B cell (primary cell): ENCODE results near the gene LGI2. TPM values are rescaled to one million over a fixed set of nuclear protein-coding genes. Genes with fewer than 3 reads are reported as not detected.

Source experiments
- ATAC-seq: fragments of 200-7000 bp; cut with Tn5 transposase; one replicate; pipeline ENCODE4 v1.10.0; 2021; ENCODE audit warnings: low read depth, mild to moderate bottlenecking, moderate number of reproducible peaks, moderate library complexity
- CTCF ChIA-PET: fragments of 350-600 bp; sonication (Branson Sonifier 250); formaldehyde crosslinking; loops from one replicate; lab custom pipeline; 2021; ENCODE audit warnings: antibody characterized with exemption, inconsistent platforms; lab: Charles Lee
- POLR2A ChIA-PET: fragments of 350-600 bp; sonication (Branson Sonifier 250); formaldehyde crosslinking; loops from one replicate; lab custom pipeline; 2021; ENCODE audit warnings: antibody characterized with exemption; lab: Charles Lee
- DNase-seq: peaks from one replicate; pipeline ENCODE4 v3.0.0; 2013
- H2AFZ ChIP-seq: 2 replicates; pipeline ENCODE4 v1.6.1; 2012; ENCODE audit warnings: mild to moderate bottlenecking, low read depth, low read length; ENCODE audit not compliant: insufficient read depth, poor library complexity, severe bottlenecking
- H3K27ac ChIP-seq, 2 donors: 1 replicate in 1 of 2; 2 replicates in 1 of 2; pipeline ENCODE4 v1.5.1; 2012 to 2013; ENCODE audit warnings: low read length in 2 of 2, mild to moderate bottlenecking in 2 of 2, moderate library complexity in 1 of 2
- H3K27me3 ChIP-seq, 4 experiments: fragments of 200-600 bp in 1 of 4; sonication (generic) in 1 of 4; replicated peaks in 1 of 4; 1 replicate in 2 of 4; 2 replicates in 2 of 4; pipeline versions ENCODE4 v1.6.1 to v1.7.0; 2013 to 2016; ENCODE audit warnings: low read length in 3 of 4, mild to moderate bottlenecking in 2 of 4, mixed read lengths in 1 of 4, moderate library complexity in 1 of 4; ENCODE audit not compliant: insufficient read depth in 4 of 4, control insufficient read depth in 3 of 4; ENCODE audit errors: control extremely low read depth in 1 of 4
- H3K36me3 ChIP-seq, 2 experiments: replicated peaks in 1 of 2; 1 replicate in 1 of 2; 2 replicates in 1 of 2; pipeline versions ENCODE4 v1.6.1 to v1.7.1; 2013; ENCODE audit warnings: low read length in 1 of 2; ENCODE audit not compliant: insufficient read depth in 2 of 2, control insufficient read depth in 1 of 2; ENCODE audit errors: control extremely low read depth in 1 of 2, extremely low read depth in 1 of 2
- H3K4me1 ChIP-seq, 2 donors: fragments of 200-600 bp in 1 of 2; sonication (generic) in 1 of 2; 1 replicate in 1 of 2; 2 replicates in 1 of 2; pipeline versions ENCODE4 v1.5.1 to v1.6.1; 2013 to 2017; ENCODE audit warnings: low read length in 2 of 2; ENCODE audit not compliant: control insufficient read depth in 2 of 2, insufficient read depth in 2 of 2
- H3K4me2 ChIP-seq: replicated peaks from 2 replicates; pipeline ENCODE3; 2012; ENCODE audit warnings: mild to moderate bottlenecking, low read depth, low read length; ENCODE audit not compliant: poor library complexity, severe bottlenecking
- H3K4me3 ChIP-seq, 5 experiments: fragments of 200-600 bp in 1 of 5; sonication (generic) in 1 of 5; 1 replicate in 3 of 5; 2 replicates in 2 of 5; pipeline versions ENCODE4 v1.5.1 to v1.7.0; 2011 to 2016; ENCODE audit warnings: low read length in 4 of 5, mild to moderate bottlenecking in 4 of 5, low read depth in 2 of 5, control low read depth in 1 of 5, moderate library complexity in 1 of 5; ENCODE audit not compliant: insufficient read depth in 1 of 5; ENCODE audit errors: control extremely low read depth in 1 of 5, extremely low read depth in 1 of 5
- H3K79me2 ChIP-seq: fragments of 200-600 bp; sonication (generic); one replicate; pipeline ENCODE4 v1.6.0; 2016; ENCODE audit warnings: low read length; ENCODE audit not compliant: control insufficient read depth, insufficient read depth
- H3K9ac ChIP-seq: fragments of 200-600 bp; sonication (generic); 2 replicates; pipeline ENCODE4 v1.6.1; 2017; ENCODE audit warnings: mild to moderate bottlenecking, low read length, moderate library complexity
- H3K9me3 ChIP-seq, 3 donors: one replicate each; pipeline versions ENCODE4 v1.6.1 to v1.7.1; 2013; ENCODE audit warnings: low read length in 2 of 3; ENCODE audit not compliant: control insufficient read depth in 2 of 3, insufficient read depth in 1 of 3; ENCODE audit errors: control extremely low read depth in 1 of 3
- H4K20me1 ChIP-seq: 2 replicates; pipeline ENCODE4 v1.6.0; 2012; ENCODE audit warnings: mild to moderate bottlenecking, low read length; ENCODE audit not compliant: insufficient read depth, control insufficient read depth, poor library complexity, severe bottlenecking
- H3K27ac Mint-ChIP-seq: one replicate; pipeline ENCODE4 v1.8.0; 2021; ENCODE audit warnings: mixed read lengths
- H3K27me3 Mint-ChIP-seq: one replicate; pipeline ENCODE4 v1.8.0; 2021; ENCODE audit warnings: mixed read lengths
- H3K4me1 Mint-ChIP-seq: one replicate; pipeline ENCODE4 v1.8.0; 2021; ENCODE audit warnings: mixed read lengths
- H3K4me3 Mint-ChIP-seq: one replicate; pipeline ENCODE4 v1.8.0; 2021; ENCODE audit warnings: mixed read lengths
- H3K9me3 Mint-ChIP-seq: one replicate; pipeline ENCODE4 v1.8.0; 2022; ENCODE audit warnings: mixed read lengths; ENCODE audit not compliant: insufficient read depth
- CTCF ChIP-seq: fragments of 200-600 bp; IDR thresholded peaks from one replicate; pipeline ENCODE4 v1.8.0; 2022; ENCODE audit warnings: antibody characterized with exemption, mild to moderate bottlenecking
- EZH2 ChIP-seq: IDR thresholded peaks from 2 replicates; pipeline ENCODE4 v1.6.1; 2012; ENCODE audit warnings: borderline replicate concordance, low read depth, mild to moderate bottlenecking, moderate library complexity, low read length; ENCODE audit not compliant: insufficient read depth, poor library complexity, severe bottlenecking
- WGBS: methylation state at CpG from one replicate; pipeline ENCODE4 v1.1.5; 2013; ENCODE audit warnings: missing lambda C conversion rate; ENCODE audit not compliant: insufficient coverage; 5-methylcytosine and 5-hydroxymethylcytosine counted together
- intact Hi-C: fragments of 100-400 bp; cut with micrococcal nuclease; formaldehyde crosslinking; loops from one replicate; pipeline ENCODE4 v1.10.0; 2022
- polyA plus RNA-seq: library from polyadenylated mRNA; depleted of rRNA; stranded (reverse); fragments of >200 nt; gene quantifications from 2 replicates; pipeline ENCODE4 v1.2.3, GENCODE V29; 2012
- total RNA-seq, 2 donors: library from RNA; stranded (reverse); fragments of 120-200 nt in 1 of 2; gene quantifications; 1 replicate in 1 of 2; 2 replicates in 1 of 2; pipeline versions ENCODE4 v1.2.3 to v1.2.4, GENCODE V29; 2013 to 2022

Gene LGI2
- total and polyA plus RNA-seq, 2 donors (not counting 1 experiment from before 2014, with no cell fraction given) = not detected

GRCh38 chr4:24980064-24980690 lies 50.6 kb downstream of the LGI2 start:
- POLR2A ChIA-PET = no interaction called here

More at GRCh38 chr4:24980064-24980690, 50.6 kb downstream of the LGI2 start:
- ATAC-seq = no peak
- DNase-seq = peak; percentile 68
- Mint-ChIP-seq H3K4me3 (peak overlapping the region; percentile 73), H3K9me3 (no peaks in the 10 kb centered on the region), H3K4me1 (peaks cover 9% of the 10 kb centered on the region), H3K27ac (no peak overlapping the region), H3K27me3 (peaks cover 33% of the 10 kb centered on the region)
- H3K4me3 ChIP-seq = peak overlapping the region in 2 of 5 experiments; percentile 33 to 36
- no peaks in the 10 kb centered on the region for H3K36me3 ChIP-seq
- CTCF ChIA-PET = interaction anchor here (0.6 to 6.3 kb wide), 25 partner anchors 9 to 557 kb away, joined by 3 to 84 read pairs (median 4); partner anchors contain the start of gene ZCCHC4
- peak overlapping the region; percentile 66 for H3K4me2 ChIP-seq
- H4K20me1 ChIP-seq = no peaks in the 10 kb centered on the region
- intact Hi-C loops = loop anchor here (10.0 kb wide), 1 partner anchor 155 kb away; no protein-coding TSS in a partner anchor
- H2AFZ ChIP-seq = peak overlapping the region; percentile 66
- H3K27ac ChIP-seq = no peak overlapping the region
- WGBS = 30% methylated on average over 15 of the region's 17 CpGs
- H3K79me2 ChIP-seq = no peaks in the 10 kb centered on the region
- peaks cover 0 to 20% (median 5%) of the 10 kb centered on the region in 4 experiments for H3K27me3 ChIP-seq
- H3K9ac ChIP-seq = peak overlapping the region; percentile 48
- TF ChIP-seq EZH2 (no peak), CTCF (peak; percentile 88)
- H3K9me3 ChIP-seq = no peaks in the 10 kb centered on the region
- peaks cover 5 to 7% of the 10 kb centered on the region in 2 donors for H3K4me1 ChIP-seq
